Nephron progenitor cell (in vitro differentiated cells): Measurements from ENCODE around the gene GRIN2C.

Experiments
- DNase-seq: peaks from one replicate; pipeline ENCODE4 v3.0.0; 2021
- H3K27ac Mint-ChIP-seq: 2 replicates; pipeline ENCODE4 v1.8.0; 2021; ENCODE audit warnings: mild to moderate bottlenecking, moderate library complexity, mixed read lengths
- H3K27me3 Mint-ChIP-seq: 2 replicates; pipeline ENCODE4 v1.8.0; 2021; ENCODE audit warnings: mild to moderate bottlenecking, low read depth, mixed read lengths; ENCODE audit not compliant: poor library complexity
- H3K36me3 Mint-ChIP-seq: 2 replicates; pipeline ENCODE4 v1.8.0; 2021; ENCODE audit warnings: low read depth, mixed read lengths
- H3K4me1 Mint-ChIP-seq: 2 replicates; pipeline ENCODE4 v1.8.0; 2021; ENCODE audit warnings: mixed read lengths
- H3K4me3 Mint-ChIP-seq: 2 replicates; pipeline ENCODE4 v1.8.0; 2021; ENCODE audit warnings: mild to moderate bottlenecking, moderate library complexity, mixed read lengths
- H3K9me3 Mint-ChIP-seq: 2 replicates; pipeline ENCODE4 v1.8.0; 2021; ENCODE audit warnings: mild to moderate bottlenecking, moderate library complexity, mixed read lengths
- CTCF ChIP-seq: fragments of 200-600 bp; sonication (generic); IDR thresholded peaks from 2 replicates; pipeline ENCODE4 v1.5.0; 2021; ENCODE audit warnings: antibody characterized with exemption

Gene GRIN2C

GRCh38 chr17:74819801-74820436, 39.8 kb downstream of the GRIN2C start:
- H3K36me3 Mint-ChIP-seq: peaks cover 3% of the 10 kb centered on the region
- peak overlapping the region; percentile 95 for H3K27ac Mint-ChIP-seq
- peaks cover 4% of the 10 kb centered on the region for H3K27me3 Mint-ChIP-seq
- H3K4me3 Mint-ChIP-seq: peak overlapping the region; percentile 65
- DNase-seq: peak; percentile 43
- H3K4me1 Mint-ChIP-seq: peaks cover 96% of the 10 kb centered on the region
- TF ChIP-seq CTCF: no peak
- H3K9me3 Mint-ChIP-seq: no peaks in the 10 kb centered on the region

GRCh38 chr17:74818291-74818938, 41.3 kb downstream of the GRIN2C start:
- H3K36me3 Mint-ChIP-seq: peaks cover 7% of the 10 kb centered on the region
- TF ChIP-seq CTCF: no peak
- H3K27ac Mint-ChIP-seq: no peak overlapping the region
- DNase-seq: no peak
- no peak overlapping the region for H3K4me3 Mint-ChIP-seq
- no peaks in the 10 kb centered on the region for H3K9me3 Mint-ChIP-seq
- H3K27me3 Mint-ChIP-seq: peaks cover 4% of the 10 kb centered on the region
- peaks cover 93% of the 10 kb centered on the region for H3K4me1 Mint-ChIP-seq

DNA sequence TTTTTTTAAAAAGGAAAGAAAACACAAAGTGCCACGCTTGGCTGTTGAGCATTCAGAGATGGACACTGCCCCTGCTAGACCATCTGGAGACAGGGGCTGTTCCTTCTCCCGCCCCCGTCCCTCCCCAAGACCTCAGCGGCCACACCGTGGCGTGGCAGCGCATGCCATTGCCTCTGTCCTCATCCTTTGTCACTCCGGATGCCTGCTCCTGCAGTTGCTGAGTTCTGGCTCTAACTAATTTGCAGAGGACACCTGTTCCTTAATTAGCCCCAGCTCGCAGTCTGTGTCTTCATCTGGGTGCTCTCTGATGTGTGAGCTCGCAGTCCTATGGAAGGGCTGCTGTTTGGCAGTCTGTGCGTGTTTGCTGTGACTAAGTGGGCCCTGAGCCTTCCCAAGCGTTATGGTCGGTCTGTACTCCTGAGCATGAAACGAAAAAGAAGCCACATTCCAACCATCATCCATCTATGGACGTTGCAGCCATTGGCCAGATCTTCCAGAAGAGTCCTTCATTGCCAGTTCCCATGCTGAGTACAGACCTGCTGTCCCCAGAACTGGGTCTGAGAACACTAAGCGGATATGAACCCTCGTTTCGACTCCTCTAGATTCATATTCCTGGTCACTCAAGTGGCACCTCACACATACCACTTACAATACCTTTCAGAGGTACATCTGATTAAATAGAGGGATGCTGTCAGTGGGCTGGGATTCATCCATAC, 42.6 kb downstream of the GRIN2C start:
- H3K27me3 Mint-ChIP-seq: peaks cover 4% of the 10 kb centered on the region
- H3K4me1 Mint-ChIP-seq: peaks cover 94% of the 10 kb centered on the region
- H3K36me3 Mint-ChIP-seq: peaks cover 7% of the 10 kb centered on the region
- DNase-seq: no peak
- H3K9me3 Mint-ChIP-seq: no peaks in the 10 kb centered on the region
- no peak for TF ChIP-seq CTCF
- H3K4me3 Mint-ChIP-seq: no peak overlapping the region
- no peak overlapping the region for H3K27ac Mint-ChIP-seq

DNA sequence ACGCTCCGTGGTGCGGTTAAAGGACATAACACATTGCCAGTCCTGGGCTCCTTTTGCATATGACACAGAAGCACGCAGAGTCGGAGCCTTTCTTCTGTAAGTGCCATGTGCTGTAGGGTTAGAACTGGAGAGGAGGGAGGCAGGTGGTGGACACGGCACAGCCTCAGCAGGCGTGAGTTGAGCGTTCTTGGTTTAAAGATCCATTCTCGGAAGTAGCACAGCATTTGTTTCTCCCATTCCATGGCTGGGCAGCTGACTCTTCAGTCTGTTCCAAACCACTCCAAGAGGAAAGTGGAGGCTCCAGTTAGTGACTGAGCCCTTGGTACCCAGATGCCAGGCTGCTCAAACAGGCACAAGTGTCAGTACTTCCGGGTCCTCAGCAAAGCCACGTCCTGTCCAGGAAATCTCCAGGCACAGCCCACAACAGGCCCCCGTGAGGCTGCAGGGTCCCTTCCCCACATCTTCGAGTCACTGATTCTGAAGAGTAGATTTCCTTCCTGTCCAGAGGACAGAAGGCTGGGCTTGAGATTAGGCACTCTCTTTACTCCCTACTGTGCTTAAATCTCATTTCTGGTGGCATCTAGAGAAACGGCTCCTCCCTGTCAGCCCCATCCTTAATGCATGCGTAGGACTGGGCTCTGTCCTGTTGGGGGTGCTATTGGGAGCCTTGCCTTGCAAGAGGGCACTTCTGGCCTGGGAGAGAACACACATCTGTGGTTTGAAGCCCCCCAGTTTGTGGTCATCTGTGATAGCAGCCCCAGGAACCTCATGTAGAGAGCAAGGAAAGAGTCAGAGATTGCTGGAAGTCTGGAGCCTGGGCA, 43.9 kb downstream of the GRIN2C start:
- H3K4me3 Mint-ChIP-seq: peak overlapping the region; percentile 28
- no peak overlapping the region for H3K27ac Mint-ChIP-seq
- peak; percentile 22 for TF ChIP-seq CTCF
- H3K4me1 Mint-ChIP-seq: peaks cover 92% of the 10 kb centered on the region
- DNase-seq: no peak
- peaks cover 7% of the 10 kb centered on the region for H3K27me3 Mint-ChIP-seq
- H3K9me3 Mint-ChIP-seq: no peaks in the 10 kb centered on the region
- peaks cover 7% of the 10 kb centered on the region for H3K36me3 Mint-ChIP-seq

DNA sequence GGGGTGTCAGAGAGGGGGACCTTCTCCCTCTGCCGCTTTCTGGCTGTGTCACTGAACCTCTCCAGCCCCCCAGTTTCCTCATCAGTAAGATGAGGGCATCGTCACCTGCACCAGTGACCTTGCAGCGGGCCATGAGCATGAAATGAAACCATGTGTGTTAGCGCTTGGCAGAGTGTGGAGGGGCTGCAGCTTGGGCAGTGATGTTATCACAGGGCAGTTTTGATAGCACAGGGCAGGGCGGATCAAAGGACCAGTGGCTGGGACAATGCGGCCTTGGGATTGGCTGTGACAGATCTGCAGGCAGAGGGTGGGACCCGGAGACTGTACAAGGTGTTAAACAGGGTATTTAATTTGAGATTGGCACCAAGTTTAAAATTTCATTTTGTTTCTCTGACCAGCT, 44.6 kb downstream of the GRIN2C start:
- Mint-ChIP-seq H3K4me1 (peaks cover 89% of the 10 kb centered on the region), H3K27ac (no peak overlapping the region), H3K36me3 (peaks cover 9% of the 10 kb centered on the region), H3K4me3 (no peak overlapping the region), H3K9me3 (no peaks in the 10 kb centered on the region), H3K27me3 (peaks cover 8% of the 10 kb centered on the region)
- no peak for DNase-seq
- TF ChIP-seq CTCF: no peak
